ENCODE measurements around the gene PLRG1.
A peak's percentile ranks its signal among the peaks of the same experiment; 100 is the strongest.

Gene PLRG1

DNA sequence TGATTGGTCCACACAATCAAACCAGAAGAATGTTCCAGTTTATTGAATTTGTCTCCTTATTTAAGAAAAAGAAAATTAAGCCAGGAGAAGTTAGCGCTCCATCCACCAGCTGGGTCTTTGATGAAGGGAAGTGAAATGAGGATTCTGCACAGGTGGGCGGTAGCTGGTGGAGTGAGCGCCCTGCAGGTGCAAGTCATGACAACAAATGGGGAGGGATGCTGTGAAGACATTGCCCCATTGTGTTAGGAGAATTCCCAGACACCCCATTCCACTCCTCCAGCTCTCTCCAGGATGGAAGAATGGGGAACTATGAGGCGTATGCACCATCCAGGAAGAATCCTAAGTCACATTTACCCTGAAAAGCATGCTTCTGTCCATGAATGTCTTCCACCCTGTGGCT, 22.9 kb downstream of the PLRG1 start:
- Histone ChIP-seq H3K27ac (ENCODE audit: extremely low read depth, low read depth, low read length) (no peak overlapping the region), H3K4me1 (ENCODE audit: control insufficient read depth, insufficient read depth, low read length) (no peaks in the 10 kb centered on the region), H3K36me3 (ENCODE audit: control insufficient read depth in 2 of 2, insufficient read depth in 1 of 2, low read length in 2 of 2) (no peaks in the 10 kb centered on the region), H3K4me3 (ENCODE audit: low read depth, low read length) (no peak overlapping the region), H3K9me3 (ENCODE audit: control insufficient read depth, insufficient read depth, low read depth, low read length) (no peaks in the 10 kb centered on the region)
- CTCF ChIA-PET: no interaction called here
- POLR2A ChIA-PET: no interaction called here
- TF ChIP-seq ZNF2 (tag by site-specific recombination; IDR thresholded peaks at IDR 0.05) (no peak), ZNF704 (tag by site-specific recombination; IDR thresholded peaks at IDR 0.05) (no peak), ZIC2 (tag by site-specific recombination; IDR thresholded peaks at IDR 0.05) (no peak), ZNF514 (tag by site-specific recombination; IDR thresholded peaks at IDR 0.05) (no peak), BCL11A (tag by site-specific recombination; IDR thresholded peaks at IDR 0.05; ENCODE audit: low read depth) (no peak), GLI4 (tag by site-specific recombination; IDR thresholded peaks at IDR 0.05) (no peak)
- TF ChIP-seq, protein P1, sequence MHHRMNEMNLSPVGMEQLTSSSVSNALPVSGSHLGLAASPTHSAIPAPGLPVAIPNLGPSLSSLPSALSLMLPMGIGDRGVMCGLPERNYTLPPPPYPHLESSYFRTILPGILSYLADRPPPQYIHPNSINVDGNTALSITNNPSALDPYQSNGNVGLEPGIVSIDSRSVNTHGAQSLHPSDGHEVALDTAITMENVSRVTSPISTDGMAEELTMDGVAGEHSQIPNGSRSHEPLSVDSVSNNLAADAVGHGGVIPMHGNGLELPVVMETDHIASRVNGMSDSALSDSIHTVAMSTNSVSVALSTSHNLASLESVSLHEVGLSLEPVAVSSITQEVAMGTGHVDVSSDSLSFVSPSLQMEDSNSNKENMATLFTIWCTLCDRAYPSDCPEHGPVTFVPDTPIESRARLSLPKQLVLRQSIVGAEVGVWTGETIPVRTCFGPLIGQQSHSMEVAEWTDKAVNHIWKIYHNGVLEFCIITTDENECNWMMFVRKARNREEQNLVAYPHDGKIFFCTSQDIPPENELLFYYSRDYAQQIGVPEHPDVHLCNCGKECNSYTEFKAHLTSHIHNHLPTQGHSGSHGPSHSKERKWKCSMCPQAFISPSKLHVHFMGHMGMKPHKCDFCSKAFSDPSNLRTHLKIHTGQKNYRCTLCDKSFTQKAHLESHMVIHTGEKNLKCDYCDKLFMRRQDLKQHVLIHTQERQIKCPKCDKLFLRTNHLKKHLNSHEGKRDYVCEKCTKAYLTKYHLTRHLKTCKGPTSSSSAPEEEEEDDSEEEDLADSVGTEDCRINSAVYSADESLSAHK (tag by site-specific recombination; IDR thresholded peaks at IDR 0.05): no peak
- TF ChIP-seq, protein P2, sequence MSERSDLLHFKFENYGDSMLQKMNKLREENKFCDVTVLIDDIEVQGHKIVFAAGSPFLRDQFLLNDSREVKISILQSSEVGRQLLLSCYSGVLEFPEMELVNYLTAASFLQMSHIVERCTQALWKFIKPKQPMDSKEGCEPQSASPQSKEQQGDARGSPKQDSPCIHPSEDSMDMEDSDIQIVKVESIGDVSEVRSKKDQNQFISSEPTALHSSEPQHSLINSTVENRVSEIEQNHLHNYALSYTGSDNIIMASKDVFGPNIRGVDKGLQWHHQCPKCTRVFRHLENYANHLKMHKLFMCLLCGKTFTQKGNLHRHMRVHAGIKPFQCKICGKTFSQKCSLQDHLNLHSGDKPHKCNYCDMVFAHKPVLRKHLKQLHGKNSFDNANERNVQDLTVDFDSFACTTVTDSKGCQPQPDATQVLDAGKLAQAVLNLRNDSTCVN (tag by site-specific recombination; optimal IDR thresholded peaks at IDR 0.05): no peak

DNA sequence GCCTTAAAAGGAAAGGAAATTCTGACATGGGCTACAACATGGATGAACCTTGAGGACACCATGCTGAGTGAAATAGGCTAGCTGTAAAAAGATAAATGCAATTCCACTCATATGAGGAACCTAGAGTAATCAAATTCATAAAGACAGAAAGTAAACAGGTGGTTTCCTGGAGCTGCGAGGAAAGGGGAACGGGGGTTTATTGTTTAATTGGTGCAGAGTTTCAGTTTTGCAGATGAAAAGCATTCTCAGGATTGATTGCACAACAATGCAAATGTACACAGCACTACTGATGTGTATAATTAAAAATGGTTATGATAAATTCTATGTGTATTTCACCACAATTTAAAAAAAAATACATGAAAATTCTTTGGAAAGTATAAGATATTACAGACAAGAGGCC, 24.0 kb downstream of the PLRG1 start:
- no peaks in the 10 kb centered on the region for H3K9me3 ChIP-seq (ENCODE audit: control insufficient read depth, insufficient read depth, low read depth, low read length)
- CTCF ChIA-PET: interaction anchor here (1.2 kb wide), 1 partner anchor 23 kb away, joined by 3 read pairs; no protein-coding TSS in a partner anchor
- POLR2A ChIA-PET: no interaction called here
- no peak overlapping the region for H3K27ac ChIP-seq (ENCODE audit: extremely low read depth, low read depth, low read length)
- H3K4me3 ChIP-seq (ENCODE audit: low read depth, low read length): no peak overlapping the region
- H3K36me3 ChIP-seq (ENCODE audit: control insufficient read depth in 2 of 2, insufficient read depth in 1 of 2, low read length in 2 of 2): no peaks in the 10 kb centered on the region
- TF ChIP-seq ZNF140 (tag by site-specific recombination; IDR thresholded peaks at IDR 0.05) (peak; percentile 28; the same call in 1 of the 2 replicates), ZNF133 (tag by site-specific recombination; IDR thresholded peaks at IDR 0.05) (no peak), ZNF24 (tag by site-specific recombination; IDR thresholded peaks at IDR 0.05) (no peak), ZNF221 (tag by site-specific recombination; IDR thresholded peaks at IDR 0.05; ENCODE audit: borderline replicate concordance) (no peak), SCRT2 (tag by site-specific recombination; IDR thresholded peaks at IDR 0.05) (no peak), ZNF624 (tag by site-specific recombination; IDR thresholded peaks at IDR 0.05) (no peak), ZNF560 (tag by site-specific recombination; IDR thresholded peaks at IDR 0.05; ENCODE audit: borderline replicate concordance) (no peak), KLF1 (tag by site-specific recombination; IDR thresholded peaks at IDR 0.05) (no peak)
- H3K4me1 ChIP-seq (ENCODE audit: control insufficient read depth, insufficient read depth, low read length): no peaks in the 10 kb centered on the region

GRCh38 chr4:154521607-154522006, 28.6 kb downstream of the PLRG1 start:
- H3K4me1 ChIP-seq (ENCODE audit: control insufficient read depth, insufficient read depth, low read length): no peaks in the 10 kb centered on the region
- H3K27ac ChIP-seq (ENCODE audit: extremely low read depth, low read depth, low read length): no peak overlapping the region
- CTCF ChIA-PET: interaction anchor here (0.6 to 1.2 kb wide), 2 partner anchors 15 to 99 kb away, joined by 3 to 4 read pairs; no protein-coding TSS in a partner anchor
- TF ChIP-seq PRDM10 (tag by site-specific recombination; IDR thresholded peaks at IDR 0.05) (no peak), IKZF3 (tag by site-specific recombination; IDR thresholded peaks at IDR 0.05) (no peak), SP2 (tag by site-specific recombination; IDR thresholded peaks at IDR 0.05) (no peak), REPIN1 (tag by site-specific recombination; IDR thresholded peaks at IDR 0.05; ENCODE audit: low read depth) (no peak), ZFP41 (tag by site-specific recombination; IDR thresholded peaks at IDR 0.05; ENCODE audit: borderline replicate concordance) (no peak), SETDB1 (IDR thresholded peaks at IDR 0.05; ENCODE audit: insufficient read length, low read length) (no peak), ZNF138 (tag by site-specific recombination; IDR thresholded peaks at IDR 0.05; ENCODE audit: borderline replicate concordance) (no peak), ZNF558 (tag by site-specific recombination; IDR thresholded peaks at IDR 0.05) (no peak)
- no peaks in the 10 kb centered on the region for H3K36me3 ChIP-seq (ENCODE audit: control insufficient read depth in 2 of 2, insufficient read depth in 1 of 2, low read length in 2 of 2)
- H3K9me3 ChIP-seq (ENCODE audit: control insufficient read depth, insufficient read depth, low read depth, low read length): no peaks in the 10 kb centered on the region
- POLR2A ChIA-PET: no interaction called here
- no peak overlapping the region for H3K4me3 ChIP-seq (ENCODE audit: low read depth, low read length)
